Measurements from ENCODE around the gene CHPT1. TPM values are rescaled to one million over a fixed set of nuclear protein-coding genes. Genes with fewer than 3 reads are reported as not detected.

CHPT1 gene
- total and polyA plus RNA-seq, 2 of the 13 experiments (the other 11 are each of a cell fraction or from before 2014, with no cell fraction given): 117 to 178 TPM

DNA sequence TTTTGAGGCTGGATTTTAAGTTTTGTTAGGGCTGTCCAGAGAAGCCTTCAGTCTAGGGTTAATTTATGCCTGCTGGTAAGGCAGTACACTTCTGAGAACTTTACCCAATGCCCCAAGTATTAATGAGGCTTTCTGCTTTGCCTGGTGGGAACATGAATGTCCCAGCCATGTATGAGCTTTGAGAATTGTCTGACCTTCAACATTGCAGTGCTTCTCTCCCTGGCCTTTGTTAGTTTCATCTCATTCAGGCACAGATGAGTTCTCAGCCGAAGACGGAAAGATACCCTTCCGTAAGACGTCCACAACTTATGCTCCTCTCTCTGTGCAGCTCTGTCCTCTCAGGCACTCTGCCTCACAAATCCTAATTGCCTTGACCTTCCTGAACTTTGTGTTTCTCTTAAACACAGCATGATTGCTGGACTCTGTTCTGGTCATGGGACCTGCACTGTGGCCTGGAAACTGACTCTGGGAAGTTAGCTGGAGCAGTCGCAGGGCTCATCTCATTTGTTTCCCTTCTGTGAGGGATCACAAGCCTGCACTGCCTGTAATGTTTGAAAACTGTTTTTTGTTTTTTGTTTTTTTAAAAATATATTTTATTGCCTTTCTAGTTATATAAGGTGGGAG lies 15.7 kb downstream of the CHPT1 start (continued):
- no peak for TF ChIP-seq ZNF142 (CRISPR knock-in tag; IDR thresholded peaks at IDR 0.05)
- no peak for TF ChIP-seq ZBTB21 (CRISPR knock-in tag; IDR thresholded peaks at IDR 0.05)
- no peak for TF ChIP-seq AFF4 (CRISPR knock-in tag; IDR thresholded peaks at IDR 0.05)
- TF ChIP-seq HNF4A (CRISPR knock-in tag; IDR thresholded peaks at IDR 0.05): peak; percentile 99
- TF ChIP-seq KLF15 (CRISPR knock-in tag; IDR thresholded peaks at IDR 0.05; ENCODE audit: borderline replicate concordance): no peak
- peak; percentile 52 for TF ChIP-seq ASH2L (IDR thresholded peaks at IDR 0.05; ENCODE audit: insufficient read length, low read depth, low read length)
- TF ChIP-seq RAD51 (IDR thresholded peaks at IDR 0.05; ENCODE audit: borderline replicate concordance): no peak
- TF ChIP-seq, protein P1, sequence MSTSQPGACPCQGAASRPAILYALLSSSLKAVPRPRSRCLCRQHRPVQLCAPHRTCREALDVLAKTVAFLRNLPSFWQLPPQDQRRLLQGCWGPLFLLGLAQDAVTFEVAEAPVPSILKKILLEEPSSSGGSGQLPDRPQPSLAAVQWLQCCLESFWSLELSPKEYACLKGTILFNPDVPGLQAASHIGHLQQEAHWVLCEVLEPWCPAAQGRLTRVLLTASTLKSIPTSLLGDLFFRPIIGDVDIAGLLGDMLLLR (CRISPR knock-in tag; IDR thresholded peaks at IDR 0.05): no peak
- TF ChIP-seq ZNF17 (CRISPR knock-in tag; IDR thresholded peaks at IDR 0.05): no peak
- no peak for TF ChIP-seq SSRP1 (CRISPR knock-in tag; IDR thresholded peaks at IDR 0.05)
- peak; percentile 40; the same call in 1 of the 3 replicates for TF ChIP-seq MXI1 (IDR thresholded peaks at IDR 0.05; ENCODE audit: borderline replicate concordance, low read depth, low read length)
- TF ChIP-seq PITX1 (CRISPR knock-in tag; IDR thresholded peaks at IDR 0.05): peak; percentile 97
- TF ChIP-seq NCOA1 (CRISPR knock-in tag; IDR thresholded peaks at IDR 0.05): no peak
- no peak for TF ChIP-seq KAT7 (CRISPR knock-in tag; IDR thresholded peaks at IDR 0.05; ENCODE audit: borderline replicate concordance)
- peak; percentile 93 for TF ChIP-seq FOXP4 (CRISPR knock-in tag; IDR thresholded peaks at IDR 0.05)
- peak; percentile 32; the same call in 1 of the 2 replicates for TF ChIP-seq MEIS2 (CRISPR knock-in tag; IDR thresholded peaks at IDR 0.05)
